ENCODE data around the gene KCNJ16. TPM values are rescaled to one million over a fixed set of nuclear protein-coding genes. Genes with fewer than 3 reads are reported as not detected.

KCNJ16 gene
- total RNA-seq, 4 donors from 2014 or later, result 0.54 to 0.96 TPM; not detected in 2

DNA sequence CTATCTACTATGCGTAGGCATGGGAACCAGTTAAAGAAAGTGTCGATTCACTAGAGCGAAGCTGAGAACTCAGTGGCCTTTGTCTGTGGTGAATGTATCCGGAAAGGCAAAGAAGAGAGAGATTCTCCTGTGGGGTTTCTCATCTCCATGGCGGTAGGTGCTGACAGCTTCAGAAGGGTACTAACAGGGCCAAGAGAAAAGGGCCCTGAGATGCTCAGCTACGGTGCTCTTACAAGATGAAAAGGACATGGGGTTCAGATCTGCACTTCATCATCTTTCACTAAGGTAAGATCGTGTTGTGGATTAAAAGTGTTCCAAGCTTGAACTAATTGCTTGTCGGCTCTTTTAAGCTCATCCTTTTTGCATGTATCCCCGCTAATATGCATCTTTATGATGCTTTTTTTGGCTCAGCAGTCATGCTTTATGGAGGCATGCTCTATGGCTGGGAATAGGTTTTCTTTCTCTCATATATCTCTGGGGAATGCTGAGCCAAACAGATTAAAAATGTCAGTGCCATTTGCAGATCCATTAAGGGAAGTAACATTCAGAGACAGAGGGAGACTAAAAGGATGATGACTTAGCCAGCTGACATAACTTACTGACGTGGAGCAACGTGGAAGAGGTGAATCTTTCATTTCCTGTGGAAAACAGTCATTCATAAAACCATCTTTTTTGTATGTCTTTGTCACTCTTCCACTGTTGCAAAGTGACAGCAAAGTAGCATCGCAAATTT lies 29.9 kb downstream of the KCNJ16 start:
- 62 to 67% methylated on average over 12 of the region's 12 CpGs for WGBS, 2 donors (ENCODE audit: low coverage in 1 of 2)
- no peak for ATAC-seq
- Histone ChIP-seq H3K9me3 (no peaks in the 10 kb centered on the region), H3K36me3 (no peaks in the 10 kb centered on the region), H3K4me3 (no peak overlapping the region), H3K27me3 (no peaks in the 10 kb centered on the region), H3K4me1 (peaks cover 0 to 19% (median 0%) of the 10 kb centered on the region in 3 donors), H3K27ac (no peak overlapping the region)
- no peak for TF ChIP-seq POLR2A (IDR thresholded peaks at IDR 0.05)
- TF ChIP-seq, protein P1, sequence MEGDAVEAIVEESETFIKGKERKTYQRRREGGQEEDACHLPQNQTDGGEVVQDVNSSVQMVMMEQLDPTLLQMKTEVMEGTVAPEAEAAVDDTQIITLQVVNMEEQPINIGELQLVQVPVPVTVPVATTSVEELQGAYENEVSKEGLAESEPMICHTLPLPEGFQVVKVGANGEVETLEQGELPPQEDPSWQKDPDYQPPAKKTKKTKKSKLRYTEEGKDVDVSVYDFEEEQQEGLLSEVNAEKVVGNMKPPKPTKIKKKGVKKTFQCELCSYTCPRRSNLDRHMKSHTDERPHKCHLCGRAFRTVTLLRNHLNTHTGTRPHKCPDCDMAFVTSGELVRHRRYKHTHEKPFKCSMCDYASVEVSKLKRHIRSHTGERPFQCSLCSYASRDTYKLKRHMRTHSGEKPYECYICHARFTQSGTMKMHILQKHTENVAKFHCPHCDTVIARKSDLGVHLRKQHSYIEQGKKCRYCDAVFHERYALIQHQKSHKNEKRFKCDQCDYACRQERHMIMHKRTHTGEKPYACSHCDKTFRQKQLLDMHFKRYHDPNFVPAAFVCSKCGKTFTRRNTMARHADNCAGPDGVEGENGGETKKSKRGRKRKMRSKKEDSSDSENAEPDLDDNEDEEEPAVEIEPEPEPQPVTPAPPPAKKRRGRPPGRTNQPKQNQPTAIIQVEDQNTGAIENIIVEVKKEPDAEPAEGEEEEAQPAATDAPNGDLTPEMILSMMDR (IDR thresholded peaks at IDR 0.05), result no peak
- no peak for TF ChIP-seq EP300 (IDR thresholded peaks at IDR 0.05)
- no peak for TF ChIP-seq POLR2AphosphoS5 (IDR thresholded peaks at IDR 0.05)

DNA sequence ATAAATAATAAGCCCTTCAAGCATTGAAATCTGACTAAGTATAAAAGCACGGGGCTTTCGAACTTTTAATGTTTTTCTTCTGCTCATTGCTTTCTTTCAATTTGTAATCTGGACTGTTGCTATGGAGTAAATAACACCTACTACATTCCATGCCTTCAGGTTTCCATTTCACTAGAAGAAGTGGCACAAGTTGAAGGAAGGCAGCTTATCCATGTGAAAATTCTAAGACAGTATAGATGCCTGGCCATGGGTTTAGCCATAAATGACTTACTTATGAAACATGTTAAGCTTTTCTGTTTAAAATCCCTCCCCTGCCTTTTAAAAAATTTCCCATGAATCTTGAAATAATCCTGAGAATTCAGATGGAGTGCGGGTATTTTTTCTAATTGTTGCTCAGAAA lies 30.6 kb downstream of the KCNJ16 start:
- Histone ChIP-seq H3K4me1 (peaks cover 0 to 26% (median 0%) of the 10 kb centered on the region in 3 donors), H3K27ac (no peak overlapping the region), H3K9me3 (no peaks in the 10 kb centered on the region), H3K4me3 (no peak overlapping the region), H3K36me3 (no peaks in the 10 kb centered on the region), H3K27me3 (no peaks in the 10 kb centered on the region)
- no peak for ATAC-seq
- TF ChIP-seq EP300 (IDR thresholded peaks at IDR 0.05), result no peak
- TF ChIP-seq POLR2AphosphoS5 (IDR thresholded peaks at IDR 0.05), result no peak
- TF ChIP-seq, protein P1 (IDR thresholded peaks at IDR 0.05), result no peak
- WGBS, 2 donors (ENCODE audit: low coverage in 1 of 2), result 46 to 56% methylated on average over 3 of the region's 3 CpGs

DNA sequence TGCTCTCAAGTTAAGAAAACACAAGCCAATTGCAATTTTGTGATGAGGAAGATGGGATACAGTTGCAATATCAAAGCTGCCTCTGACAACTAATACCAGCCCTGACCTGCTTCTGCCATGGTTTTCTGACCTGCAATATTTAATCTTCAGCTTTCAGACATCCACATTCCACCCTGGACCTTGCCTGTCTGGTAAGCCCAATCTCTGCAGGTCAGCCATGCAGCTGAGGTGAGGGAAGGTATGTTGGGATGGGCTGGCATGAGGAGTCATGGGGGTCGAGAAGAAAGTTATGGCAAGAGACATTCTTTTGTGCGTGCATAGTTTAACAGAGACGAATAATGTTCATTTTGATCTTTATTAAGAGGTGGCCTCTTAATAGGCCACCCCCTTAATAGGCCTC lies 31.5 kb downstream of the KCNJ16 start:
- H3K4me1 ChIP-seq, result peaks cover 0 to 28% (median 0%) of the 10 kb centered on the region in 3 donors
- H3K4me3 ChIP-seq, result no peak overlapping the region
- TF ChIP-seq EP300 (IDR thresholded peaks at IDR 0.05) (no peak), POLR2AphosphoS5 (IDR thresholded peaks at IDR 0.05) (no peak), POLR2A (IDR thresholded peaks at IDR 0.05) (no peak)
- TF ChIP-seq, protein P1 (IDR thresholded peaks at IDR 0.05), result no peak
- no peaks in the 10 kb centered on the region for H3K27me3 ChIP-seq
- 80 to 86% methylated on average over 2 to 3 of the region's 3 CpGs for WGBS, 2 donors (ENCODE audit: low coverage in 1 of 2)
- no peaks in the 10 kb centered on the region for H3K9me3 ChIP-seq
- no peaks in the 10 kb centered on the region for H3K36me3 ChIP-seq
- ATAC-seq, result no peak
- no peak overlapping the region for H3K27ac ChIP-seq

DNA sequence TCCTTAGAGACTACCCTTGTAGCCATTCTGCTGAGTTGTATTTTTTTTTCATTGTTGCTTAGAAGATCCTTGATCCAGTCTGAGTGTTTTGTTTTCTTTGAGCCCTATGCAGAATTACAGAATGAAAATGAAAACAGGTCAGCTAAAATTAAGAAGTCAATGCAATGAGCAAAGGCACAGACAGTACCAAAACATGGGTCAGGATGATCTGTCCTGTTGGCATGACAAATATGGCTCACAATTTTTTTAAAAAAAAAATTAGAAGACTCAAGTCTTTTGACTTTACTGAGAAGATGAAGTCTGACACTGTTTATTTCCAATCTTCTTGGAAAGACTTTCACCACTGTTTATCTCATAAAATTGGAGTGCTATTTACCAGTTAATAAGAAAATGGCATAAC lies 32.4 kb downstream of the KCNJ16 start:
- TF ChIP-seq POLR2A (IDR thresholded peaks at IDR 0.05), result no peak
- Histone ChIP-seq H3K36me3 (no peaks in the 10 kb centered on the region), H3K4me3 (no peak overlapping the region), H3K27me3 (no peaks in the 10 kb centered on the region), H3K27ac (no peak overlapping the region), H3K4me1 (peaks cover 0 to 28% (median 0%) of the 10 kb centered on the region in 3 donors), H3K9me3 (no peaks in the 10 kb centered on the region)
- ATAC-seq, result no peak

DNA sequence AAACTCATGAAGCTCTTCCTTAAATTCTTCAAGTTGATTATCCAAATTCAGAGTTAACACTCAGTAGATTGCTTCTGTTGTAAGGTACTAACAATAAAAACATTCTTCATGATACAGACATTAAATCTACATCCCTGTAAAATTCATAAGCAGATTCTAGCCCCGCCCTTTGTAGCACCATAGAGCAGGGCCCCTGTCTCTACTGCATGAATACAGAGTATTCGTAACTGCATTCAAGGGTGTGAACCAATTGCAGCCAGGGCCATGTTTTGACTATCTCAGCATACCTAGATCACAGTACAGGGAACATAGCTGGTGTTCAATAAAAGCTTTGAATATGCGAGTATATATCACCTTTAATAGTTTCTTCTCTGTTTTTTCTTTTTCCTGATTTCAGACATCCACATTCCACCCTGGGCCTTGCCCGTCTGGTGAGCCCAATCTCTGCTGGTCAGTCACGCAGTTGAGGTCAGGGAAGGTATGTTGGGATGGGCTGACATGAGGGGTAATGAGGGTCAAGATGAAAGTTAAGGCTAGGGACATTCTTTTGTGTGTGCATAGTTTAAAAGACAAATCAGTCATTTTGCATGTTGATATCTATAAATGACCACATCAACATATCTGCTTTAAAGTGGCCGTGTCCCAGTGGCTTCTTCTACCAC lies 33.0 kb downstream of the KCNJ16 start:
- WGBS, 2 donors (ENCODE audit: low coverage in 1 of 2), result 97 to 100% methylated on average over 4 to 6 of the region's 6 CpGs
- ATAC-seq, result no peak

More for the DNA sequence above, 33.0 kb downstream of the KCNJ16 start:
- H3K27ac ChIP-seq, result no peak overlapping the region
- no peaks in the 10 kb centered on the region for H3K9me3 ChIP-seq
- H3K27me3 ChIP-seq, result no peaks in the 10 kb centered on the region
- peaks cover 0 to 28% (median 0%) of the 10 kb centered on the region in 3 donors for H3K4me1 ChIP-seq
- H3K36me3 ChIP-seq, result no peaks in the 10 kb centered on the region
- no peak overlapping the region for H3K4me3 ChIP-seq
- TF ChIP-seq POLR2AphosphoS5 (IDR thresholded peaks at IDR 0.05) (no peak), EP300 (IDR thresholded peaks at IDR 0.05) (no peak), POLR2A (IDR thresholded peaks at IDR 0.05) (no peak)
- TF ChIP-seq, protein P1 (IDR thresholded peaks at IDR 0.05), result no peak
